HepG2 (cell line): Measurements from ENCODE around the gene GPR15. TPM values are rescaled to one million over a fixed set of nuclear protein-coding genes. Genes with fewer than 3 reads are reported as not detected.

Experiments
- BCL6 ChIP-seq: IDR thresholded peaks from 2 replicates; pipeline ENCODE4 v1.6.1; 2016; ENCODE audit warnings: missing genetic modification reagents, missing compliant biosample characterization
- KDM1A ChIP-seq: IDR thresholded peaks from 2 replicates; pipeline ENCODE4 v1.6.1; 2016; ENCODE audit warnings: missing compliant biosample characterization
- NCOA1 ChIP-seq: sonication (generic); formaldehyde crosslinking; IDR thresholded peaks from 2 replicates; pipeline ENCODE4 v1.9.0; 2021; ENCODE audit warnings: missing genetic modification reagents
- POLR2AphosphoS5 ChIP-seq: IDR thresholded peaks from 2 replicates; pipeline ENCODE4 v1.6.1; 2012; ENCODE audit warnings: low read depth, low read length
- RFX5 ChIP-seq: IDR thresholded peaks from 2 replicates; pipeline ENCODE4 v1.6.1; 2011; ENCODE audit warnings: low read depth, low read length, improper control_type of control experiment
- SNAPC5 ChIP-seq: sonication (generic); formaldehyde crosslinking; IDR thresholded peaks from 2 replicates; pipeline ENCODE4 v1.8.1; 2023; ENCODE audit warnings: mild to moderate bottlenecking, missing genetic modification reagents, borderline replicate concordance
- ZNF121 ChIP-seq: sonication (generic); formaldehyde crosslinking; IDR thresholded peaks from 2 replicates; pipeline ENCODE4 v1.5.0; 2020; ENCODE audit warnings: mild to moderate bottlenecking, missing genetic modification reagents
- ZNF160 ChIP-seq: sonication (generic); formaldehyde crosslinking; IDR thresholded peaks from 2 replicates; pipeline ENCODE4 v1.8.0; 2022; ENCODE audit warnings: mild to moderate bottlenecking, inconsistent platforms, missing genetic modification reagents
- ZNF256 ChIP-seq: sonication (generic); formaldehyde crosslinking; conservative IDR thresholded peaks from 2 replicates; pipeline ENCODE4 v1.4.0; 2020; ENCODE audit warnings: missing genetic modification reagents
- ZNF598 ChIP-seq: sonication (generic); formaldehyde crosslinking; IDR thresholded peaks from 2 replicates; pipeline ENCODE4 v1.5.1; 2020; ENCODE audit warnings: mild to moderate bottlenecking, missing genetic modification reagents, borderline replicate concordance
- ZNF891 ChIP-seq: sonication (generic); formaldehyde crosslinking; IDR thresholded peaks from 2 replicates; pipeline ENCODE4 v1.5.0; 2020; ENCODE audit warnings: mild to moderate bottlenecking, missing genetic modification reagents
- polyA plus RNA-seq, 8 experiments: library from polyadenylated mRNA; depleted of rRNA in 3 of 8; stranded (reverse) in 7 of 8; unstranded in 1 of 8; fragments of >200 nt; fragmentation: Illumina TruSeq in 4 of 8; extraction: Trizol in 4 of 8; gene quantifications; 2 replicates each; pipeline versions ENCODE4 v1.2.1 to v1.2.3, GENCODE V29; 2011 to 2016; ENCODE audit warnings: low read depth in 4 of 8, missing spikeins in 1 of 8, mixed read lengths in 1 of 8; ENCODE audit not compliant: insufficient read depth in 1 of 8
- total RNA-seq, 5 experiments: library from RNA; depleted of rRNA; stranded (reverse); fragments of >200 nt; fragmentation: Illumina TruSeq; extraction: Trizol; gene quantifications; 2 replicates each; pipeline ENCODE4 v1.2.3, GENCODE V29; 2016; ENCODE audit warnings: low read depth in 1 of 5
- TF ChIP-seq, protein P1 (sequence below): sonication (generic); formaldehyde crosslinking; IDR thresholded peaks from 2 replicates; pipeline ENCODE4 v1.8.0; 2022; ENCODE audit warnings: missing genetic modification reagents, mild to moderate bottlenecking, moderate library complexity, borderline replicate concordance
- TF ChIP-seq, protein P2 (sequence below): IDR thresholded peaks from 2 replicates; pipeline ENCODE4 v1.6.1; 2016; ENCODE audit warnings: low read depth, control low read depth
- TF ChIP-seq, protein P3 (sequence below): fragments of 450-650 bp; IDR thresholded peaks from 2 replicates; pipeline ENCODE4 v1.6.1; 2017
- TF ChIP-seq, protein P4 (sequence below): sonication (generic); formaldehyde crosslinking; IDR thresholded peaks from 2 replicates; pipeline ENCODE4 v1.4.0; 2020; ENCODE audit warnings: missing genetic modification reagents
- TF ChIP-seq, protein P5 (sequence below): sonication (generic); formaldehyde crosslinking; IDR thresholded peaks from 2 replicates; pipeline ENCODE4 v1.4.0; 2020; ENCODE audit warnings: missing genetic modification reagents, borderline replicate concordance

GPR15 gene
- total and polyA plus RNA-seq, 2 of the 13 experiments (the other 11 are each of a cell fraction or from before 2014, with no cell fraction given) = not detected

DNA sequence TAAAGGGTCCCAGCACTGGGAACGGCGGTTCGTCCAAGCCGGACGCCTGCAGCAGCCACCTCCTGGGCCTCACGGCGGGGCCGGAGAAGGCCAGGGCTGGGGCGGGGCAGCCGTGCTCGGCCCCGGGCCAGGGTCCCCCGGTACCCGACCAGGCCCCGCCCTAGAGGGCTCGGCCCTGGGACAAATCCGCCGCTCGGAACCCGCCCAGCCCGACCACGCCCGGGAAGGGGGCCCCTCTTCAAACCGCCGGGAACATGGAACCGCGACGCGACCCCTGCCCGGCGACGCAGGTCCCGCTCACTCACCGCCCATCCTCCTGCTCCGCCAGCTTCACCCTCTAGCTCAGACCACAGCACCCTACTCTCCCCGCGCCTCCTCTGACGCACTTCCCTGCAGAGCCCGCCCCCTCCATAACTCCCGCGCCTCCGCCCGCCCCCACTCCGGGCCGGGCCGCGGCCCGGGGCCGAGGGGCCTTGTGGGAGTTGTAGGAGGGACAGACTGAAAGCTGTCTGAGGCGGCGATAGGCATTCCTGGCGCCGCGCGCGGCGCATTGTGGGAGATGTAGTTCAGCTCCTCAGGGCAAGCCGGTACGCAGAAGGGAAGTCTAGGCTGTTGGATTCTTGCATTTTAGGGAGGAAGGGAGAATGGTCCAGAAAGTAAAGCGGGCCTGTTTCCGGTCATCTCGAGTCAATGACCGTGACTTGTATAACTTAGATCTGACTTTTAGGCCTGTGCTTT is 9.1 kb upstream of the GPR15 start, which contains the start of gene CLDND1 (continued):
- TF ChIP-seq KDM1A (CRISPR knock-in tag) = no peak
- TF ChIP-seq, protein P1, sequence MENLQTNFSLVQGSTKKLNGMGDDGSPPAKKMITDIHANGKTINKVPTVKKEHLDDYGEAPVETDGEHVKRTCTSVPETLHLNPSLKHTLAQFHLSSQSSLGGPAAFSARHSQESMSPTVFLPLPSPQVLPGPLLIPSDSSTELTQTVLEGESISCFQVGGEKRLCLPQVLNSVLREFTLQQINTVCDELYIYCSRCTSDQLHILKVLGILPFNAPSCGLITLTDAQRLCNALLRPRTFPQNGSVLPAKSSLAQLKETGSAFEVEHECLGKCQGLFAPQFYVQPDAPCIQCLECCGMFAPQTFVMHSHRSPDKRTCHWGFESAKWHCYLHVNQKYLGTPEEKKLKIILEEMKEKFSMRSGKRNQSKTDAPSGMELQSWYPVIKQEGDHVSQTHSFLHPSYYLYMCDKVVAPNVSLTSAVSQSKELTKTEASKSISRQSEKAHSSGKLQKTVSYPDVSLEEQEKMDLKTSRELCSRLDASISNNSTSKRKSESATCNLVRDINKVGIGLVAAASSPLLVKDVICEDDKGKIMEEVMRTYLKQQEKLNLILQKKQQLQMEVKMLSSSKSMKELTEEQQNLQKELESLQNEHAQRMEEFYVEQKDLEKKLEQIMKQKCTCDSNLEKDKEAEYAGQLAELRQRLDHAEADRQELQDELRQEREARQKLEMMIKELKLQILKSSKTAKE (CRISPR knock-in tag) = no peak
- TF ChIP-seq ZNF598 (CRISPR knock-in tag) = no peak
- no peak for TF ChIP-seq NCOA1 (CRISPR knock-in tag)
- peak; percentile 64 for TF ChIP-seq ZNF121
- TF ChIP-seq, protein P2, sequence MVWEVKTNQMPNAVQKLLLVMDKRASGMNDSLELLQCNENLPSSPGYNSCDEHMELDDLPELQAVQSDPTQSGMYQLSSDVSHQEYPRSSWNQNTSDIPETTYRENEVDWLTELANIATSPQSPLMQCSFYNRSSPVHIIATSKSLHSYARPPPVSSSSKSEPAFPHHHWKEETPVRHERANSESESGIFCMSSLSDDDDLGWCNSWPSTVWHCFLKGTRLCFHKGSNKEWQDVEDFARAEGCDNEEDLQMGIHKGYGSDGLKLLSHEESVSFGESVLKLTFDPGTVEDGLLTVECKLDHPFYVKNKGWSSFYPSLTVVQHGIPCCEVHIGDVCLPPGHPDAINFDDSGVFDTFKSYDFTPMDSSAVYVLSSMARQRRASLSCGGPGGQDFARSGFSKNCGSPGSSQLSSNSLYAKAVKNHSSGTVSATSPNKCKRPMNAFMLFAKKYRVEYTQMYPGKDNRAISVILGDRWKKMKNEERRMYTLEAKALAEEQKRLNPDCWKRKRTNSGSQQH (CRISPR knock-in tag) = no peak
- peak; percentile 38; the same call in 1 of the 2 replicates for TF ChIP-seq SNAPC5 (CRISPR knock-in tag)
- TF ChIP-seq, protein P3, sequence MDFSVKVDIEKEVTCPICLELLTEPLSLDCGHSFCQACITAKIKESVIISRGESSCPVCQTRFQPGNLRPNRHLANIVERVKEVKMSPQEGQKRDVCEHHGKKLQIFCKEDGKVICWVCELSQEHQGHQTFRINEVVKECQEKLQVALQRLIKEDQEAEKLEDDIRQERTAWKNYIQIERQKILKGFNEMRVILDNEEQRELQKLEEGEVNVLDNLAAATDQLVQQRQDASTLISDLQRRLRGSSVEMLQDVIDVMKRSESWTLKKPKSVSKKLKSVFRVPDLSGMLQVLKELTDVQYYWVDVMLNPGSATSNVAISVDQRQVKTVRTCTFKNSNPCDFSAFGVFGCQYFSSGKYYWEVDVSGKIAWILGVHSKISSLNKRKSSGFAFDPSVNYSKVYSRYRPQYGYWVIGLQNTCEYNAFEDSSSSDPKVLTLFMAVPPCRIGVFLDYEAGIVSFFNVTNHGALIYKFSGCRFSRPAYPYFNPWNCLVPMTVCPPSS = no peak
- TF ChIP-seq ZNF160 (CRISPR knock-in tag) = no peak
- TF ChIP-seq POLR2AphosphoS5 = peak; percentile 83
- TF ChIP-seq RFX5 = no peak
- no peak for TF ChIP-seq BCL6
- TF ChIP-seq, protein P4, sequence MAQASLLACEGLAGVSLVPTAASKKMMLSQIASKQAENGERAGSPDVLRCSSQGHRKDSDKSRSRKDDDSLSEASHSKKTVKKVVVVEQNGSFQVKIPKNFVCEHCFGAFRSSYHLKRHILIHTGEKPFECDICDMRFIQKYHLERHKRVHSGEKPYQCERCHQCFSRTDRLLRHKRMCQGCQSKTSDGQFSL (CRISPR knock-in tag) = no peak
- no peak for TF ChIP-seq ZNF256 (CRISPR knock-in tag)
- TF ChIP-seq, protein P5, sequence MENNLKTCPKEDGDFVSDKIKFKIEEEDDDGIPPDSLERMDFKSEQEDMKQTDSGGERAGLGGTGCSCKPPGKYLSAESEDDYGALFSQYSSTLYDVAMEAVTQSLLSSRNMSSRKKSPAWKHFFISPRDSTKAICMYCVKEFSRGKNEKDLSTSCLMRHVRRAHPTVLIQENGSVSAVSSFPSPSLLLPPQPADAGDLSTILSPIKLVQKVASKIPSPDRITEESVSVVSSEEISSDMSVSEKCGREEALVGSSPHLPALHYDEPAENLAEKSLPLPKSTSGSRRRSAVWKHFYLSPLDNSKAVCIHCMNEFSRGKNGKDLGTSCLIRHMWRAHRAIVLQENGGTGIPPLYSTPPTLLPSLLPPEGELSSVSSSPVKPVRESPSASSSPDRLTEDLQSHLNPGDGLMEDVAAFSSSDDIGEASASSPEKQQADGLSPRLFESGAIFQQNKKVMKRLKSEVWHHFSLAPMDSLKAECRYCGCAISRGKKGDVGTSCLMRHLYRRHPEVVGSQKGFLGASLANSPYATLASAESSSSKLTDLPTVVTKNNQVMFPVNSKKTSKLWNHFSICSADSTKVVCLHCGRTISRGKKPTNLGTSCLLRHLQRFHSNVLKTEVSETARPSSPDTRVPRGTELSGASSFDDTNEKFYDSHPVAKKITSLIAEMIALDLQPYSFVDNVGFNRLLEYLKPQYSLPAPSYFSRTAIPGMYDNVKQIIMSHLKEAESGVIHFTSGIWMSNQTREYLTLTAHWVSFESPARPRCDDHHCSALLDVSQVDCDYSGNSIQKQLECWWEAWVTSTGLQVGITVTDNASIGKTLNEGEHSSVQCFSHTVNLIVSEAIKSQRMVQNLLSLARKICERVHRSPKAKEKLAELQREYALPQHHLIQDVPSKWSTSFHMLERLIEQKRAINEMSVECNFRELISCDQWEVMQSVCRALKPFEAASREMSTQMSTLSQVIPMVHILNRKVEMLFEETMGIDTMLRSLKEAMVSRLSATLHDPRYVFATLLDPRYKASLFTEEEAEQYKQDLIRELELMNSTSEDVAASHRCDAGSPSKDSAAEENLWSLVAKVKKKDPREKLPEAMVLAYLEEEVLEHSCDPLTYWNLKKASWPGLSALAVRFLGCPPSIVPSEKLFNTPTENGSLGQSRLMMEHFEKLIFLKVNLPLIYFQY (CRISPR knock-in tag) = peak; percentile 99
- 0 out of 2 replicates have a peak, but pooled peaks have one; percentile 59 for TF ChIP-seq ZNF891 (CRISPR knock-in tag)
